Natural killer cell (primary cell): ENCODE results near the gene SLC16A6. TPM values are rescaled to one million over a fixed set of nuclear protein-coding genes. Genes with fewer than 3 reads are reported as not detected.
A peak's percentile ranks its signal among the peaks of the same experiment; 100 is the strongest.

Experiments
- ATAC-seq, 3 donors: fragments of 150-1000 bp in 2 of 3; fragments of 200-7000 bp in 1 of 3; cut with Tn5 transposase; 1 replicate in 1 of 3; 2 replicates in 2 of 3; pipeline ENCODE4 v1.10.0; 2021; ENCODE audit warnings: mild to moderate bottlenecking in 2 of 3, moderate library complexity in 2 of 3
- DNase-seq, 2 donors: peaks; one replicate each; pipeline versions ENCODE4 v3.0.0 to v3.0.0-alpha.2; 2013 to 2021; ENCODE audit warnings: mixed read lengths in 1 of 2
- H3K27ac ChIP-seq: one replicate; pipeline ENCODE4 v1.5.1; 2013; ENCODE audit warnings: mild to moderate bottlenecking, low read length
- H3K27me3 ChIP-seq: one replicate; pipeline ENCODE4 v1.6.1; 2013; ENCODE audit warnings: low read length; ENCODE audit not compliant: control insufficient read depth, insufficient read depth
- H3K36me3 ChIP-seq: one replicate; pipeline ENCODE4 v1.6.1; 2013; ENCODE audit warnings: low read length; ENCODE audit not compliant: control insufficient read depth, insufficient read depth
- H3K4me1 ChIP-seq: one replicate; pipeline ENCODE4 v1.6.1; 2013; ENCODE audit warnings: low read length; ENCODE audit not compliant: control insufficient read depth, insufficient read depth
- H3K4me3 ChIP-seq: one replicate; pipeline ENCODE4 v1.5.1; 2013; ENCODE audit warnings: low read length
- H3K9me3 ChIP-seq: one replicate; pipeline ENCODE4 v1.6.1; 2013; ENCODE audit warnings: low read length; ENCODE audit not compliant: control insufficient read depth, insufficient read depth
- H3K27ac Mint-ChIP-seq, 2 donors: one replicate each; pipeline ENCODE4 v1.8.0; 2022; ENCODE audit warnings: mild to moderate bottlenecking in 2 of 2, mixed read lengths in 2 of 2, moderate library complexity in 1 of 2
- H3K27me3 Mint-ChIP-seq, 2 donors: one replicate each; pipeline ENCODE4 v1.8.0; 2022; ENCODE audit warnings: low read depth in 2 of 2, mixed read lengths in 2 of 2
- H3K36me3 Mint-ChIP-seq: one replicate; pipeline ENCODE4 v1.8.0; 2022; ENCODE audit warnings: mixed read lengths
- H3K4me1 Mint-ChIP-seq, 2 donors: one replicate each; pipeline ENCODE4 v1.8.0; 2022; ENCODE audit warnings: mixed read lengths in 2 of 2
- H3K4me3 Mint-ChIP-seq: one replicate; pipeline ENCODE4 v1.8.0; 2022; ENCODE audit warnings: mild to moderate bottlenecking, moderate library complexity, mixed read lengths
- H3K9me3 Mint-ChIP-seq, 2 donors: one replicate each; pipeline ENCODE4 v1.8.0; 2022; ENCODE audit warnings: mixed read lengths in 2 of 2
- CTCF ChIP-seq: fragments of 200-600 bp; IDR thresholded peaks from one replicate; pipeline ENCODE4 v1.8.0; 2022; ENCODE audit warnings: antibody characterized with exemption
- WGBS: methylation state at CpG from one replicate; pipeline ENCODE4 v1.1.7; 2013; ENCODE audit warnings: missing lambda C conversion rate; ENCODE audit not compliant: insufficient coverage; 5-methylcytosine and 5-hydroxymethylcytosine counted together
- intact Hi-C: fragments of 100-400 bp; cut with micrococcal nuclease; formaldehyde crosslinking; loops from one replicate; pipeline ENCODE4 v1.14.2; 2022
- total RNA-seq, 4 donors: library from RNA; stranded (reverse); fragments of 120-200 nt in 1 of 4; gene quantifications; one replicate each; pipeline versions ENCODE4 v1.2.3 to v1.2.4, GENCODE V29; 2013 to 2022

SLC16A6 gene
- total RNA-seq, 3 donors from 2014 or later (not counting 1 experiment from before 2014, with no cell fraction given), result 16.5 to 20.9 (median 19.4) TPM

- H3K27me3 ChIP-seq, result no peaks in the 10 kb centered on the region
- no peak overlapping the region for H3K4me3 ChIP-seq
- H3K4me3 Mint-ChIP-seq, result peak overlapping the region; percentile 82
- TF ChIP-seq CTCF, result no peak
- H3K9me3 ChIP-seq, result no peaks in the 10 kb centered on the region
- intact Hi-C loops, result loop anchor here (2.0 to 5.0 kb wide), 3 partner anchors 29 to 213 kb away; partner anchors contain the start of genes ARSG and SLC16A6
- peaks cover 13% of the 10 kb centered on the region for H3K36me3 ChIP-seq
- peak in 1 of 2 donors; percentile 76 for DNase-seq
- WGBS, result 31% methylated on average over 7 of the region's 7 CpGs
- peak overlapping the region; percentile 99 to 100 for H3K27ac Mint-ChIP-seq
- peaks cover 50% of the 10 kb centered on the region for H3K4me1 ChIP-seq
- H3K9me3 Mint-ChIP-seq, result no peaks in the 10 kb centered on the region
- ATAC-seq, result no peak
- H3K27me3 Mint-ChIP-seq, result no peaks in the 10 kb centered on the region
- H3K36me3 Mint-ChIP-seq, result no peaks in the 10 kb centered on the region
- H3K4me1 Mint-ChIP-seq, result peaks cover 41 to 53% of the 10 kb centered on the region in 2 donors
- peak overlapping the region; percentile 100 for H3K27ac ChIP-seq
These were observed 41.6 kb downstream of the SLC16A6 start for GRCh38 chr17:68249354-68249765.

- H3K4me3 ChIP-seq, result peak overlapping the region; percentile 95
- Mint-ChIP-seq H3K4me1 (peaks cover 41 to 49% of the 10 kb centered on the region in 2 donors), H3K9me3 (no peaks in the 10 kb centered on the region), H3K36me3 (no peaks in the 10 kb centered on the region), H3K27me3 (no peaks in the 10 kb centered on the region), H3K4me3 (peak overlapping the region; percentile 82), H3K27ac (peak overlapping the region; percentile 99 to 100)
- H3K27me3 ChIP-seq, result no peaks in the 10 kb centered on the region
- DNase-seq, result peak in 1 of 2 donors; percentile 56
- H3K27ac ChIP-seq, result peak overlapping the region; percentile 100
- H3K36me3 ChIP-seq, result peaks cover 13% of the 10 kb centered on the region
- peaks cover 45% of the 10 kb centered on the region for H3K4me1 ChIP-seq
- no peaks in the 10 kb centered on the region for H3K9me3 ChIP-seq
- ATAC-seq, result no peak
- intact Hi-C loops, result loop anchor here (2.0 to 5.0 kb wide), 3 partner anchors 28 to 213 kb away; partner anchors contain the start of genes ARSG and SLC16A6
- TF ChIP-seq CTCF, result no peak
- 6% methylated on average over 2 of the region's 5 CpGs for WGBS
These were observed 42.0 kb downstream of the SLC16A6 start for GRCh38 chr17:68248891-68249290.

GRCh38 chr17:68248199-68248825 lies 42.6 kb downstream of the SLC16A6 start:
- Mint-ChIP-seq H3K4me1 (peaks cover 40 to 43% of the 10 kb centered on the region in 2 donors), H3K9me3 (no peaks in the 10 kb centered on the region), H3K36me3 (no peaks in the 10 kb centered on the region), H3K27me3 (no peaks in the 10 kb centered on the region), H3K4me3 (peak overlapping the region; percentile 82), H3K27ac (peak overlapping the region; percentile 99 to 100)
- 3% methylated on average over 19 of the region's 19 CpGs for WGBS
- Histone ChIP-seq H3K27ac (peak overlapping the region; percentile 100), H3K36me3 (peaks cover 13% of the 10 kb centered on the region), H3K4me1 (peaks cover 39% of the 10 kb centered on the region), H3K27me3 (no peaks in the 10 kb centered on the region), H3K4me3 (peak overlapping the region; percentile 95), H3K9me3 (no peaks in the 10 kb centered on the region)
- no peak for TF ChIP-seq CTCF
- intact Hi-C loops, result loop anchor here (2.0 to 5.0 kb wide), 3 partner anchors 28 to 214 kb away; partner anchors contain the start of genes ARSG and SLC16A6
- peak; percentile 30 to 44 (median 32) for ATAC-seq
- peak in 1 of 2 donors; percentile 77 for DNase-seq
